Stimulated activated naive CD4-positive, alpha-beta T cell (primary cell): ENCODE measurements around the gene ZBTB39.
A peak's percentile ranks its signal among the peaks of the same experiment; 100 is the strongest.
"Not testable (repeated sequence)": the region's sequence is repeated elsewhere in the genome, so short reads cannot be mapped to it uniquely, and the experiment has no call there.

Experiments used
- DNase-seq, 6 experiments: peaks; one replicate each; lab custom pipeline; 2025; lab: John Stamatoyannopoulos, UW

The ZBTB39 gene

DNA sequence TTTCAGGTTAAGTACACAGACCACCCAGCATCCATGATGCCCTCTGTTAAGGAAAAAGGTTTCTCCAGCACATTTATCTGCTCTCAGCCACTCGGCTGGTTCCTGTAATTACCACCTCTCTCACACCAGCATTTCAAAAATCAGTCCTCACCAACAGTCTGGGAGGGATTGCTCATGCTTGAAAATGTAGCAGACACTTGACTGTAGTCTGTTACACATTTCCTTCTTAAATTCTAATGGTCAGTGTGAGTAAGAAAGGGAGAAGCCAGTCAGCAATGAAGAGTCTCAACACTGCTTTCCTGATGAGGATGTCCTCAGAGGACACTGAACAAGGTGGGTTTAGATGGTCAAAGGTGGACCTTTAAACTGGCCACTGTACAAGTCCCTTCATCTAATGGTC, 6.0 kb downstream of the ZBTB39 start:
- DNase-seq, result no peak

DNA sequence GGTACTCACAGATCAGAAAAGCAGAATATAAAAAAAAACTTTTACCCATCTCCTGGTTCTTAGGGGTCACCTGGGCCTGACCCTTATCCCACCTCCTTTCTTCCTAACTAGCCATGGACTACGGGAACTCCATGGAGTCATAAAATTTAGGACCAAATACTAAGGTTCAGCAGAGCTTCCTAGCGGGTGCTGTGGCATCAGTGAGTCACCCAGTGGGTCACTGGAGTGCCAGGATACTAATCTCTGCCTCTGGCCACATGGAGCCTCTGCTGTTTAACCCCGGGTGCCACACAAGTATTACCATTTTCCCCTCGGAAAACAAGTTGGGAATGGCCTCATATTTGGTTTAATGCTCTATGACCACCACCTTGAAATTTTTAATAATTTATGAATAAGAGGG, 6.9 kb downstream of the ZBTB39 start:
- DNase-seq, result no peak

DNA sequence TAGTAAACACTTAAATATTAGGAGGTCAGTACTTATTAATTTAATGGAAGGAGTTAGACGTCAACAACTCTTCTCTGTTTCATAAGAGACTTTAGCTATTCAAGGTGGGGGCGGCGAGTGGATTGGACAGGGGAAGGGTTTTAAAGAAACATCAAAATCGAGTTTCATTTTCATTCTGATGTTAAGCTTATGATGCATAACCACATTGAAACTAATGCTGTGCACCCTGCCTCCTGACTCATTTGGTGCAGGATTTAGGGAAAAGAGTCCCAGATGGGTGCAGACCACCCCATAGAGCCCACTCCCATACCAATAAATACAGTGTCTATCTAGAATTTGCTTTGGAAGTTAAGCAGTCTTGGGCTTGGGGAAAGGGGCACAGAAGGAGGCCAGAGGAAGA, 7.4 kb downstream of the ZBTB39 start:
- DNase-seq, result no peak

GRCh38 chr12:56998316-56998715, 8.0 kb downstream of the ZBTB39 start:
- no peak for DNase-seq

DNA sequence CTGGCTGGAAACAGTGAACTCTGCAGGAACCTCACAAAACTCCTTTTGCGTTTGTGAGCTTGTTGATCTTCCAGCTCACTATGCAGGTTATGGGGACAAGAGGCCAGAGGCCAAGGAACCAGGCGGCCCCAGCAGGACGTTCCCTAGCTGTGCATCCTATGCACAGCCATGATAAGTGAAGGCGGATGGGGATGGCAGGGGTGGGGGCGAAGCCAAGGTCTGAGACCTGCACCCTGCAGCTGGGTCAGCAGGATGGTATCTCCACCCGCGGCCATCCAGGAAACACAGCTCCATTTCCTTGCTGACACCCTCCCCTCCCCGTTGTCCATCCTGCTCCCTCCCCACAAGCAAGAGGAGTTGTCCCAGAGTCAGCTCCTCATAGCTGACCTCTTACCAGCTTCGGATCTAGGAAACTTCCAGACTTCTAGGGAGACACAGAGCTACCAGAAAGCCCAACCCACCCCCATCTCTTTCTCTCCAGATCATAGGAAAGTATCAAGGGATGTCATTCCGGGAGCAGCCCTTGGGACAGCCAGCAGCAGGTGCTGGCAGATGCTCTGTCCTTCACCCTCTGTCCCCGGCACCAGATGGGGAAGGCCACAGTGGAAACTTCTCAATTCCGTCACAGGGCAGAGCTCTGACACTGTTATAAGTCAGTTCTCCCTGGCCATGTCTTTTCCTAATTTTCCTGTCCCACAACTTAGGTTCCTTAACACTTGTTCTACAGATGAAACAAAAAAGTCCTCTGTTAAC, 9.4 kb downstream of the ZBTB39 start:
- no peak for DNase-seq

DNA sequence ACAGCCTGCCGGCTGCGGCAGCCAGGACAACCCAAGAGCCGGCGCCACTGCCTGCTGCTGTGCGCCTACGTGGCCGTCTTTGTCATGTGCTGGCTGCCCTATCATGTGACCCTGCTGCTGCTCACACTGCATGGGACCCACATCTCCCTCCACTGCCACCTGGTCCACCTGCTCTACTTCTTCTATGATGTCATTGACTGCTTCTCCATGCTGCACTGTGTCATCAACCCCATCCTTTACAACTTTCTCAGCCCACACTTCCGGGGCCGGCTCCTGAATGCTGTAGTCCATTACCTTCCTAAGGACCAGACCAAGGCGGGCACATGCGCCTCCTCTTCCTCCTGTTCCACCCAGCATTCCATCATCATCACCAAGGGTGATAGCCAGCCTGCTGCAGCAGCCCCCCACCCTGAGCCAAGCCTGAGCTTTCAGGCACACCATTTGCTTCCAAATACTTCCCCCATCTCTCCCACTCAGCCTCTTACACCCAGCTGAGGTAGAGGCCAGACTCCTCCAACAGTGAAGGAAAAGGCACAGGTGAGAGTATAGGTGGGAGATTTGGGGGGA, 10.3 kb downstream of the ZBTB39 start:
- no peak for DNase-seq

DNA sequence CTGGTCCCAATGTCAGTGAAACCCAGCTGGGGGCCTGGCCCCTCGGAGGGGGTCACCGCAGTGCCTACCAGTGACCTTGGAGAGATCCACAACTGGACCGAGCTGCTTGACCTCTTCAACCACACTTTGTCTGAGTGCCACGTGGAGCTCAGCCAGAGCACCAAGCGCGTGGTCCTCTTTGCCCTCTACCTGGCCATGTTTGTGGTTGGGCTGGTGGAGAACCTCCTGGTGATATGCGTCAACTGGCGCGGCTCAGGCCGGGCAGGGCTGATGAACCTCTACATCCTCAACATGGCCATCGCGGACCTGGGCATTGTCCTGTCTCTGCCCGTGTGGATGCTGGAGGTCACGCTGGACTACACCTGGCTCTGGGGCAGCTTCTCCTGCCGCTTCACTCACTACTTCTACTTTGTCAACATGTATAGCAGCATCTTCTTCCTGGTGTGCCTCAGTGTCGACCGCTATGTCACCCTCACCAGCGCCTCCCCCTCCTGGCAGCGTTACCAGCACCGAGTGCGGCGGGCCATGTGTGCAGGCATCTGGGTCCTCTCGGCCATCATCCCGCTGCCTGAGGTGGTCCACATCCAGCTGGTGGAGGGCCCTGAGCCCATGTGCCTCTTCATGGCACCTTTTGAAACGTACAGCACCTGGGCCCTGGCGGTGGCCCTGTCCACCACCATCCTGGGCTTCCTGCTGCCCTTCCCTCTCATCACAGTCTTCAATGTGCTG, 11.0 kb downstream of the ZBTB39 start:
- no peak for DNase-seq

- no peak for DNase-seq
Measured at GRCh38 chr12:56994231-56994746, 12.1 kb downstream of the ZBTB39 start.

GRCh38 chr12:56993346-56993745, 13.0 kb downstream of the ZBTB39 start:
- no peak for DNase-seq

DNA sequence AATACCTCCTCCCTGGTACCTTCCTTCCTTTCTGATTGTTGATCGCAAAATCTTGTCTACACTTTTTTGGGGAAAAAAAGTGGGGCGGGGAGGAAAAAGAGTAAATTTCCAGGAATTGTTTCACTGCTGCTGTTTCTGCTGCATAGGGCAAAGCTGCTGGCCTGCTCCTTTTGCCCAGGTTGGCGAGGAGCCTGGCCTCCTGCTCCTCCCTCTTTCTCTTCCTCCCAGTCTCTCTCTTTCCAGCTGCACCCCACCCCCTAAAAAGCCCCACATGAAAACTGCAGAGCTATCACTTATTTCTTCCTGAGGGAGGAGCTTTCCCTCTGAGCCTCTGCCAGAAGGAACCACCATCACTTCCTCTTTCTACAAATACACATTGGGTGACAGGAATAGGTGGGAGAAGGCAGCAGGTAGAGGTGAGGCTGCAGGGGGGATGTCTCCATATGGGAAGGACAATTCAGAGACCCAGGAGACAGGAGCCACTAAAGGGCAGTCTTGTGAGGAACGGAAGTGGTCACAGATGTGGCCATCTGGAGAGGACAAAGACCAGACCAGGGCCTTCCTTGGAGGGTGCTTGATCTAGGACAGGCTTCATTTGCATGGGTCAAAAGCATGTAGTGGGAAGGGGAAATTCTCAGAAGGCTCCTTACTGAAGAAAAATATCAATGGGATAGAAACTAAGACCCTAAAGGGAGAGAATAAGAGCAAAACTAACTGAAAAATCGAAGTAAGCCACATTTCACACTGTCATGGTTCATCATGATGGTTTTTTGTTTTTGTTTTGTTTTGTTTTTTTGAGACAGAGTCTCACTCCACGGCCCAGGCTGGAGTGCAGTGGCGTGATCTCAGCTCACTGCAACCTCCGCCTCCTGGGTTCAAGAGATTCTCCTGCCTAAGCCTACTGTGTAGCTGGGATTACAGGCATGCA, 14.8 kb downstream of the ZBTB39 start:
- no peak for DNase-seq

DNA sequence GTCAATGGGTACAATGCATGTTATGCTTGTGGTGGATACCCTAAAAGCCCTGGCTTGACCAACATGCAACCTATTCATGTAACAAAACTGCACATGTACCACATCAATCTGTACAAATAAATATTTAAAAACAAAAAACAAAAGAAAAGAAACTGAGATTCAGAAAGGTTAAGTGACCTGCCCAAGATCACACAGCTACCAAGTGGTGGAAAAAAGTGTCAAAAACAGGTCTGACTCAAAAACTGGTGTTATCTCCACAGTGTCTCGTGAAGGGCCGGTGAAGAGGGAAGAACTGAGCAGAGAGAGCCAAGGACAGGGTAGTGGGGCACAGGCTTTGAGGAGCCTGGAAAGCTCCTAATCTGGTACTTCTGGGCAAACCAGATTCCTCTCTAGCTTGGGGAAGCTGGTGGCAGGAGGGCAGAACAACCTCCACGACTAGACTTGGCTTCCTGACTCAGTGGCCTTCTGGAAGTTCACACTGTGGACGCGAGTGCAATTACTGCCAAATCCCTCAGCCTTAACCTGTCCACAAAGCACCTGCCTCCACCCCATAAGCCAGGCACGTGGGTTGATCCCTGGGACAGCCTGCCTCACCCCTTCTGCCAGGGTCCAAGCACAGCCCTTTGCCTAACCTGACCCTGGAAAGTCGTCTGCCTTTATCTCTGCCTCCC, 15.6 kb downstream of the ZBTB39 start:
- DNase-seq, result no peak

DNA sequence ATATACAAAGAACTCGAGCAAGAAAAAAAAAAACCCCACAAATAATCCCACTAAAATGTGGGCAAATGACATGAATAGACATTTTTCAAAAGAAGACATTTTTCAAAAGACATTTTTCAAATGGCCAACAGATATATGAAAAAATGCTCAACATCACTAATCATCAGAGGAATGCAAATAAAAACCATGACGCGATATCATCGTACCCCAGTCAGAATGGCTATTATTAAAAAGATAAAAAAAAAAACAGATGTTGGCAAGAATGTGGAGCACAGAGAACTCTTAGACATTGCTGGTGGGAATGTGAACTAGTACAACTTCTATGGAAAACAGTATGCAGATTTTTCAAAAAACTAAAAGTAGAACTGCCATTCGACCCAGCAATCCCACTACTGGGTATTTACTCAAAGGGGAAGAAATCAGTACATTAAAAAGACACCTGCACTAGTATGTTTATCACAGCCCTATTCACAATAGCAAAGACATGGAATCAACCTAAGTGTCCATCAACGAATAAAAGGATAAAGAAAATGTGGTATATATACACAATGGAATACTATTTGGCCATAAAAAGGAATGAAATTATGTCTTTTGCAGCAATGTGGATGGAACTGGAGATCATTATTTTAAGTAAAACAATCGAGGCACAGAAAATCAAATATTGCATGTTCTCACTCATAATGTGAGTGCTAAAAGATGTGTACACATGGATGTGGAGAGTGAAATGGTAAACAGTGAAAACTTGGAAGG, 16.3 kb downstream of the ZBTB39 start:
- no peak for DNase-seq

DNA sequence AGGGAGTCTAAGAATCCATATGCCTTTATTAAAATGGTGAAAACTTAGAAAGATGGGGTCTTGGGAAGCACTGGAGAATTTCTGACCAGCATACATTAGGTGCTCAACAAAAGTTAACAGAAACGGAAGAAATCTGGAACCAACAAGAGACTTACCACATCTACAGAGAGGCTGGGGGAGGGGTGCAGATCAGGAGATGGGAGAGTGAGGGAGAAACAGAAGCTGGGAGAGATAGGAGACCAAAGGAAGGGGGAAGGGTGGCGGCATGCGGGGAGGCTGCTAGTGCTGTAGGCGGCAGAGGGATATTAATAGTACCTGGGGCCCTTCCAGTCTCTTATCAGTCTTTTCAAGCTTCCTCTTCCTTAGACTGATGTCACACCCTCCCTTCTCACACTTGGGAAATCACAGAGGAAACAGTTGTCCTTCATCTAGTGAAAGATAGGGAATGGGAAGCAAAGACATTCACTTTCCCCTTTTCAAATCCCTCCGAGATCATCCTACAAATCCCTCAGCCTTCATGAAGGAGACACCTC, 18.1 kb downstream of the ZBTB39 start:
- no peak for DNase-seq

GRCh38 chr12:56987551-56988053, 18.7 kb downstream of the ZBTB39 start:
- peak; percentile 9 to 77 (median 62) for DNase-seq

- no peak for DNase-seq
Measured at GRCh38 chr12:56987011-56987410, 19.3 kb downstream of the ZBTB39 start.

- DNase-seq, result not testable (repeated sequence)
Measured at GRCh38 chr12:56985714-56986113, 20.6 kb downstream of the ZBTB39 start.

GRCh38 chr12:56983386-56983785, 23.0 kb downstream of the ZBTB39 start:
- no peak for DNase-seq

DNA sequence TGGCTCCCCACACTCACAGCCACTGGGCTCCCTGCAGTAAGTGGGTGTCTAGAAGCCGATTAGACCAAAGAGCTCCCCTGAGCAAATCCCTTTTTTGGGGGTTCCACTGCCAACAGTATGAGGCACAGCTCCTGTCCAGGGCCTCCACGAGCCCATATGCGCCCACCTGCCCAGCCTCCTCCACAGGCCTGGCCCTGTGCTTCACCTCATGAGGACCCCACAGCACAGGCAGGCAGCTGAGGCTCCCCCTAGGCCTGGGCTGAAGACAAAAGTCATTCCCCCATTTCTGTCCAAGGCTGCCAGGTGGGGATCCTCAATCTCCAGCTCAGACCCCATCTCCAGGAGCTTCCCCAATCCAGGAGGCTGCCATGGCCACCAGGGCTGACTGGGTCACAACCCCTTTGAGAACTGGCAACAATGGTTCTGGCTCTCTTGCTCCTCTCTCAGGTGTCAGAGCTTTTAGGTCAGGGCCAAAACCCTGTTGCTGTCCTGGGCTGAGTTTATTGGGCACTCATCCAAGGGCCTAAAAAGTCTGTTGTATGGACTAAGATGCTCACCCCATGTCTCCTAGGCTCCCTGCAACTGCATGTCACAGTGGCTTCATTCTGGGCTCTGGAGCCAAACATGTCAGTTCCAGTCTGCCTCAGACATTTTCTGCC, 23.6 kb downstream of the ZBTB39 start:
- not testable (repeated sequence) for DNase-seq

- no peak for DNase-seq
Measured at GRCh38 chr12:56980941-56981530, 25.3 kb downstream of the ZBTB39 start.
